Measurements from ENCODE around the gene ARHGAP42. TPM values are rescaled to one million over a fixed set of nuclear protein-coding genes. Genes with fewer than 3 reads are reported as not detected.

ARHGAP42 gene
- polyA plus RNA-seq, 3 donors = 0.13 TPM; not detected in 2

DNA sequence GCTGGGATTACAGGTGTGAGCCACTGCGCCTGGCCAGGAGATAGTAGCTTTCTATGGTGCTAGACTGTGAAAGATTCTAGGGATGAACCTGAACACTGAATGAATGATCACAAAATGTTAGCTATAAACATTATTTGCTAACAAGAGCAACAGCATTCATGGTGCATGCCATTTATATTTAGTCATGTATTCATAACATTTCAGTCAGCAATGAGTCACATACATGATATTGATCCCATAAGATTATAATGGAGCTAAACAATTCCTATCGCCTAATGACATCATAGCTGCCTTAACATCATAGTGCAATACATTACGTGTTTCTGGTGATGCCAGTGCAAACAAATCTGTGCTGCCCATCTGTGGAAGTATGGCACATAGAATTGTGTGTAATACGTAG lies 164.1 kb downstream of the ARHGAP42 start:
- H3K27me3 ChIP-seq (ENCODE audit: control insufficient read depth in 2 of 2, insufficient read depth in 2 of 2, low read length in 2 of 2) = no peaks in the 10 kb centered on the region
- H3K4me3 Mint-ChIP-seq = no peak overlapping the region
- H3K36me3 ChIP-seq (replicated peaks in 1 of 2; ENCODE audit: control insufficient read depth in 1 of 2, insufficient read depth in 2 of 2, low read length in 2 of 2) = no peaks in the 10 kb centered on the region
- H3K27me3 Mint-ChIP-seq (ENCODE audit: low read depth in 3 of 3) = peaks cover 0 to 3% (median 2%) of the 10 kb centered on the region in 3 donors
- H3K4me3 ChIP-seq (replicated peaks in 1 of 3; ENCODE audit: low read depth in 2 of 3, low read length in 3 of 3) = no peak overlapping the region
- H4K20me1 ChIP-seq (ENCODE audit: insufficient read depth, low read length) = no peaks in the 10 kb centered on the region
- no peaks in the 10 kb centered on the region for H3K4me1 ChIP-seq (ENCODE audit: control insufficient read depth in 1 of 2, insufficient read depth in 2 of 2, low read length in 2 of 2)
- H3K36me3 Mint-ChIP-seq = no peaks in the 10 kb centered on the region
- no peaks in the 10 kb centered on the region for H3K4me1 Mint-ChIP-seq
- H2AFZ ChIP-seq (ENCODE audit: insufficient read depth, low read depth, low read length, poor library complexity, severe bottlenecking) = no peak overlapping the region
- H3K9me3 ChIP-seq (replicated peaks in 1 of 2; ENCODE audit: control insufficient read depth in 1 of 2, insufficient read depth in 1 of 2, low read length in 2 of 2) = no peaks in the 10 kb centered on the region
- DNase-seq = no peak
- H3K9ac ChIP-seq (ENCODE audit: insufficient read depth, low read length, poor library complexity, severe bottlenecking) = no peak overlapping the region
- no peak overlapping the region for H3K4me2 ChIP-seq (replicated peaks; ENCODE audit: extremely low read depth, low read length, poor library complexity, severe bottlenecking)
- no peaks in the 10 kb centered on the region for H3K79me2 ChIP-seq (ENCODE audit: insufficient read depth, low read length)
- no peak overlapping the region for H3K27ac Mint-ChIP-seq
- intact Hi-C loops (cut with micrococcal nuclease) = no loop called here
- H3K27ac ChIP-seq (ENCODE audit: low read depth in 1 of 2, low read length in 2 of 2) = no peak overlapping the region
- TF ChIP-seq, protein P1, sequence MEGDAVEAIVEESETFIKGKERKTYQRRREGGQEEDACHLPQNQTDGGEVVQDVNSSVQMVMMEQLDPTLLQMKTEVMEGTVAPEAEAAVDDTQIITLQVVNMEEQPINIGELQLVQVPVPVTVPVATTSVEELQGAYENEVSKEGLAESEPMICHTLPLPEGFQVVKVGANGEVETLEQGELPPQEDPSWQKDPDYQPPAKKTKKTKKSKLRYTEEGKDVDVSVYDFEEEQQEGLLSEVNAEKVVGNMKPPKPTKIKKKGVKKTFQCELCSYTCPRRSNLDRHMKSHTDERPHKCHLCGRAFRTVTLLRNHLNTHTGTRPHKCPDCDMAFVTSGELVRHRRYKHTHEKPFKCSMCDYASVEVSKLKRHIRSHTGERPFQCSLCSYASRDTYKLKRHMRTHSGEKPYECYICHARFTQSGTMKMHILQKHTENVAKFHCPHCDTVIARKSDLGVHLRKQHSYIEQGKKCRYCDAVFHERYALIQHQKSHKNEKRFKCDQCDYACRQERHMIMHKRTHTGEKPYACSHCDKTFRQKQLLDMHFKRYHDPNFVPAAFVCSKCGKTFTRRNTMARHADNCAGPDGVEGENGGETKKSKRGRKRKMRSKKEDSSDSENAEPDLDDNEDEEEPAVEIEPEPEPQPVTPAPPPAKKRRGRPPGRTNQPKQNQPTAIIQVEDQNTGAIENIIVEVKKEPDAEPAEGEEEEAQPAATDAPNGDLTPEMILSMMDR (IDR thresholded peaks at IDR 0.05) = no peak
- no CpG with 5 or more reads among the region's 4 CpGs for WGBS (ENCODE audit: insufficient coverage)
- H3K9me3 Mint-ChIP-seq = peaks cover 0 to 3% (median 0%) of the 10 kb centered on the region in 7 donors

DNA sequence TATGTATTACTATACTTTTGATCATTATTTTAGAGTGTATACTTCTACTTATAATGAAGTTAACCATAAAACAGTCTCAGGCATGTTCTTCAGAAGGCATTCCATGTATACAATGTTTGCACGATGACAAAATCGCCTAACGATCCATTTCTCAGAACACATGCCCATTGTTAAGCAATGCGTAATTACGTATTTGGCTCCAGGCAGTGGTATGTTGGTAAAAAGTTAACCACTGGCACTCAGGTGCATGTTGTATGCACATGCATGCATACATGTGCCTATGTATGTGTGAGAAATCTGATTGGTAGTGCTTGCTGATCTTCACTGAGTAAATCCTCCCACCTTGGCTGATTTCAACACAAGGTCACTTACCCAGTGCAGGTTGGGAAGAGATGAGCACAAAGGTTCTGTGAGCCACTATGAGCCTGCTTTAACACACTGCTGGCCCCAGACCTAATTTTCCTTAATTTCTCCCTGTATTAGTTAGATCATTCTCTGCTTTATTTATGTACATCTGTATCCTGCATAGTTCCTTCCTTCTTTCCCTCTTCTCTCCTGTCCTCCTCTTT lies 164.6 kb downstream of the ARHGAP42 start:
- no CpG with 5 or more reads among the region's 5 CpGs for whole genome bisulfite sequencing (ENCODE audit: insufficient coverage)

More for the DNA sequence above, 164.6 kb downstream of the ARHGAP42 start:
- no peaks in the 10 kb centered on the region for H3K36me3 ChIP-seq (replicated peaks in 1 of 2; ENCODE audit: control insufficient read depth in 1 of 2, insufficient read depth in 2 of 2, low read length in 2 of 2)
- no peaks in the 10 kb centered on the region for H3K27me3 ChIP-seq (ENCODE audit: control insufficient read depth in 2 of 2, insufficient read depth in 2 of 2, low read length in 2 of 2)
- H3K27ac ChIP-seq (ENCODE audit: low read depth in 1 of 2, low read length in 2 of 2) = no peak overlapping the region
- H3K4me1 Mint-ChIP-seq = no peaks in the 10 kb centered on the region
- no peak overlapping the region for H3K4me2 ChIP-seq (replicated peaks; ENCODE audit: extremely low read depth, low read length, poor library complexity, severe bottlenecking)
- no peaks in the 10 kb centered on the region for H4K20me1 ChIP-seq (ENCODE audit: insufficient read depth, low read length)
- intact Hi-C loops (cut with micrococcal nuclease) = no loop called here
- no peak overlapping the region for H3K4me3 ChIP-seq (replicated peaks in 1 of 3; ENCODE audit: low read depth in 2 of 3, low read length in 3 of 3)
- no peaks in the 10 kb centered on the region for H3K9me3 ChIP-seq (replicated peaks in 1 of 2; ENCODE audit: control insufficient read depth in 1 of 2, insufficient read depth in 1 of 2, low read length in 2 of 2)
- H2AFZ ChIP-seq (ENCODE audit: insufficient read depth, low read depth, low read length, poor library complexity, severe bottlenecking) = no peak overlapping the region
- TF ChIP-seq, protein P1 (IDR thresholded peaks at IDR 0.05) = no peak
- no peak for DNase-seq
- no peak overlapping the region for H3K4me3 Mint-ChIP-seq
- H3K36me3 Mint-ChIP-seq = no peaks in the 10 kb centered on the region
- peaks cover 0 to 2% (median 0%) of the 10 kb centered on the region in 7 donors for H3K9me3 Mint-ChIP-seq
- H3K27me3 Mint-ChIP-seq (ENCODE audit: low read depth in 3 of 3) = peaks cover 0 to 3% (median 2%) of the 10 kb centered on the region in 3 donors
- no peaks in the 10 kb centered on the region for H3K79me2 ChIP-seq (ENCODE audit: insufficient read depth, low read length)
- H3K4me1 ChIP-seq (ENCODE audit: control insufficient read depth in 1 of 2, insufficient read depth in 2 of 2, low read length in 2 of 2) = no peaks in the 10 kb centered on the region
- no peak overlapping the region for H3K9ac ChIP-seq (ENCODE audit: insufficient read depth, low read length, poor library complexity, severe bottlenecking)
- H3K27ac Mint-ChIP-seq = no peak overlapping the region

Data from CD14-positive monocyte (primary cell).